ENCODE results near the gene CAMK2A. TPM values are rescaled to one million over a fixed set of nuclear protein-coding genes. Genes with fewer than 3 reads are reported as not detected.

Gene CAMK2A
- total and polyA plus RNA-seq, 2 donors (not counting 3 experiments of a cell fraction or from before 2014, with no cell fraction given) = not detected

- H2AFZ ChIP-seq (ENCODE audit: low read depth, low read length) = no peak overlapping the region
- TF ChIP-seq MYC (IDR thresholded peaks at IDR 0.05; ENCODE audit: low read depth, low read length) = no peak
- no peak for TF ChIP-seq MAX (IDR thresholded peaks at IDR 0.05; ENCODE audit: insufficient read depth, insufficient read length)
- no peak for TF ChIP-seq GATA2 (IDR thresholded peaks at IDR 0.05; ENCODE audit: insufficient read depth, insufficient read length, low read depth, low read length)
- TF ChIP-seq POLR2A (IDR thresholded peaks at IDR 0.05; ENCODE audit: low read depth, low read length) = no peak
- H4K20me1 ChIP-seq (replicated peaks; ENCODE audit: control insufficient read depth, extremely low read depth, insufficient read depth, low read length) = no peaks in the 10 kb centered on the region
- H3K9ac ChIP-seq (replicated peaks; ENCODE audit: extremely low read depth, insufficient read depth, low read length) = no peak overlapping the region
- H3K9me3 ChIP-seq (replicated peaks; ENCODE audit: control insufficient read depth, insufficient read depth, low read length) = no peaks in the 10 kb centered on the region
- H3K4me2 ChIP-seq (ENCODE audit: insufficient read depth, low read length) = no peak overlapping the region
- no peaks in the 10 kb centered on the region for H3K36me3 ChIP-seq (ENCODE audit: control insufficient read depth in 2 of 2, extremely low read depth in 1 of 2, insufficient read depth in 2 of 2, low read length in 2 of 2)
- H3K4me3 ChIP-seq (replicated peaks in 1 of 3; ENCODE audit: insufficient read depth in 1 of 3, low read depth in 1 of 3, low read length in 3 of 3) = no peak overlapping the region
- intact Hi-C loops (cut with micrococcal nuclease) (no loop called here), dilution Hi-C loops (cut with MboI; ENCODE audit: extremely low pct_ligation_motif_present, low sequenced_read_pairs) (no loop called here)
- no TSS peak for BruUV-seq (replicated peaks)
- H3K27ac ChIP-seq (ENCODE audit: insufficient read depth, low read depth, low read length) = no peak overlapping the region
- H3K9me1 ChIP-seq (replicated peaks; ENCODE audit: control insufficient read depth, extremely low read depth, insufficient read depth, low read length) = no peaks in the 10 kb centered on the region
- DNase-seq (ENCODE audit: low read depth, low spot score) (no peak), FAIRE-seq (no peak)
- CTCF ChIA-PET = no interaction called here
- POLR2A ChIA-PET = no interaction called here
- peaks cover 8% of the 10 kb centered on the region for H3K4me1 ChIP-seq (ENCODE audit: control insufficient read depth, extremely low read depth, insufficient read depth, low read length)
- peaks cover 2 to 6% of the 10 kb centered on the region in 2 experiments for H3K27me3 ChIP-seq (ENCODE audit: control insufficient read depth in 2 of 2, insufficient read depth in 2 of 2, low read length in 2 of 2)
- no peaks in the 10 kb centered on the region for H3K79me2 ChIP-seq (ENCODE audit: control insufficient read depth, insufficient read depth, low read length)
Measured at GRCh38 chr5:150323819-150324218, 34.2 kb upstream of the CAMK2A start.

- ChIA-PET CTCF (no interaction called here), POLR2A (no interaction called here)
- intact Hi-C loops (cut with micrococcal nuclease) (no loop called here), dilution Hi-C loops (cut with MboI; ENCODE audit: extremely low pct_ligation_motif_present, low sequenced_read_pairs) (no loop called here)
- Histone ChIP-seq H2AFZ (ENCODE audit: low read depth, low read length) (no peak overlapping the region), H3K27me3 (ENCODE audit: control insufficient read depth in 2 of 2, insufficient read depth in 2 of 2, low read length in 2 of 2) (peaks cover 0 to 4% of the 10 kb centered on the region in 2 experiments), H3K79me2 (ENCODE audit: control insufficient read depth, insufficient read depth, low read length) (no peaks in the 10 kb centered on the region), H3K4me2 (ENCODE audit: insufficient read depth, low read length) (no peak overlapping the region), H3K27ac (ENCODE audit: insufficient read depth, low read depth, low read length) (no peak overlapping the region), H3K9me1 (replicated peaks; ENCODE audit: control insufficient read depth, extremely low read depth, insufficient read depth, low read length) (no peaks in the 10 kb centered on the region), H4K20me1 (replicated peaks; ENCODE audit: control insufficient read depth, extremely low read depth, insufficient read depth, low read length) (no peaks in the 10 kb centered on the region), H3K9ac (replicated peaks; ENCODE audit: extremely low read depth, insufficient read depth, low read length) (no peak overlapping the region), H3K4me1 (ENCODE audit: control insufficient read depth, extremely low read depth, insufficient read depth, low read length) (peaks cover 16% of the 10 kb centered on the region), H3K36me3 (ENCODE audit: control insufficient read depth in 2 of 2, extremely low read depth in 1 of 2, insufficient read depth in 2 of 2, low read length in 2 of 2) (no peaks in the 10 kb centered on the region), H3K4me3 (replicated peaks in 1 of 3; ENCODE audit: insufficient read depth in 1 of 3, low read depth in 1 of 3, low read length in 3 of 3) (no peak overlapping the region), H3K9me3 (replicated peaks; ENCODE audit: control insufficient read depth, insufficient read depth, low read length) (no peaks in the 10 kb centered on the region)
- no peak for TF ChIP-seq FOS (IDR thresholded peaks at IDR 0.05; ENCODE audit: borderline replicate concordance, insufficient read depth, low read length)
- no peak for TF ChIP-seq POLR2AphosphoS5 (IDR thresholded peaks at IDR 0.05; ENCODE audit: insufficient read depth, low read depth, low read length)
- FAIRE-seq = no peak
- BruUV-seq (replicated peaks) = no TSS peak
- no peak for DNase-seq (ENCODE audit: low read depth, low spot score)
Measured at GRCh38 chr5:150323092-150323491, 33.5 kb upstream of the CAMK2A start.

Data from endothelial cell of umbilical vein (primary cell).